ENCODE data around the gene DEFB128.
"Not testable (repeated sequence)": the region's sequence is repeated elsewhere in the genome, so short reads cannot be mapped to it uniquely, and the experiment has no call there.

DEFB128 gene

GRCh38 chr20:189611-190010 is at the start of gene DEFB128:
Gene DEFB128 (minus strand): TSS chr20:189711. CDS start chr20:189623, 88 bp downstream.
- no peak for DNase-seq (ENCODE audit: low read depth)

- DNase-seq (ENCODE audit: low read depth), result no peak
Measured at GRCh38 chr20:237929-238328, 48.4 kb upstream of the DEFB128 start.

GRCh38 chr20:237489-237888 is 48.0 kb upstream of the DEFB128 start:
- DNase-seq (ENCODE audit: low read depth), result no peak

- DNase-seq (ENCODE audit: low read depth), result no peak
Measured at GRCh38 chr20:235891-236290, 46.4 kb upstream of the DEFB128 start.

GRCh38 chr20:227439-228105 is 38.1 kb upstream of the DEFB128 start:
- DNase-seq (ENCODE audit: low read depth), result no peak

GRCh38 chr20:226958-227357 is 37.4 kb upstream of the DEFB128 start, which contains the start of gene DEFB129:
Gene DEFB129 (plus strand): TSS chr20:227258. CDS start chr20:227289, 31 bp downstream.
- no peak for DNase-seq (ENCODE audit: low read depth)

- DNase-seq (ENCODE audit: low read depth), result not testable (repeated sequence)
Measured at GRCh38 chr20:225879-226278, 36.4 kb upstream of the DEFB128 start.

GRCh38 chr20:221258-221830 is 31.8 kb upstream of the DEFB128 start:
- DNase-seq (ENCODE audit: low read depth), result no peak

GRCh38 chr20:219290-220115 is 30.0 kb upstream of the DEFB128 start:
- no peak for DNase-seq (ENCODE audit: low read depth)

- DNase-seq (ENCODE audit: low read depth), result no peak
Measured at GRCh38 chr20:217266-217665, 27.8 kb upstream of the DEFB128 start.

- no peak for DNase-seq (ENCODE audit: low read depth)
Measured at GRCh38 chr20:215796-216195, 26.3 kb upstream of the DEFB128 start.

GRCh38 chr20:214383-214782 is 24.9 kb upstream of the DEFB128 start:
- DNase-seq (ENCODE audit: low read depth), result no peak

- DNase-seq (ENCODE audit: low read depth), result no peak
Measured at GRCh38 chr20:210809-211502, 21.4 kb upstream of the DEFB128 start.

- peak; percentile 47 for DNase-seq (ENCODE audit: low read depth)
Measured at GRCh38 chr20:208942-209566, 19.5 kb upstream of the DEFB128 start.

- not testable (repeated sequence) for DNase-seq (ENCODE audit: low read depth)
Measured at GRCh38 chr20:203630-204029, 14.1 kb upstream of the DEFB128 start.

- no peak for DNase-seq (ENCODE audit: low read depth)
Measured at GRCh38 chr20:199996-200395, 10.5 kb upstream of the DEFB128 start.

- no peak for DNase-seq (ENCODE audit: low read depth)
Measured at GRCh38 chr20:198225-198624, 8.7 kb upstream of the DEFB128 start.

GRCh38 chr20:187733-188132 is 1.8 kb downstream of the DEFB128 start:
- DNase-seq (ENCODE audit: low read depth), result no peak

GRCh38 chr20:184288-184687 is 5.2 kb downstream of the DEFB128 start:
- DNase-seq (ENCODE audit: low read depth), result no peak

- no peak for DNase-seq (ENCODE audit: low read depth)
Measured at GRCh38 chr20:168876-169275, 20.6 kb downstream of the DEFB128 start.

- no peak for DNase-seq (ENCODE audit: low read depth)
Measured at GRCh38 chr20:164618-165017, 24.9 kb downstream of the DEFB128 start.

- DNase-seq (ENCODE audit: low read depth), result no peak
Measured at GRCh38 chr20:157154-157553, 32.4 kb downstream of the DEFB128 start, which contains the start of gene DEFB127. Gene DEFB127 (plus strand): TSS chr20:157454. CDS start chr20:157545, 91 bp downstream.

Measured in GM04504 (cell line).